HG02852 (cell line): ENCODE data around the gene FBXL17.

Experiments
- ATAC-seq: cut with Tn5 transposase; IDR thresholded peaks from one replicate; pipeline ENCODE4 v1.9.1; 2021; ENCODE audit warnings: mild to moderate bottlenecking, moderate library complexity; ENCODE audit not compliant: unreplicated experiment

Gene FBXL17

GRCh38 chr5:108255468-108255867, 126.4 kb downstream of the FBXL17 start:
- no peak for ATAC-seq

- no peak for ATAC-seq
Measured at GRCh38 chr5:108251350-108251749, 130.5 kb downstream of the FBXL17 start.

GRCh38 chr5:108249785-108250426, 132.0 kb downstream of the FBXL17 start:
- no peak for ATAC-seq

- ATAC-seq, result no peak
Measured at GRCh38 chr5:108249095-108249784, 132.7 kb downstream of the FBXL17 start.

GRCh38 chr5:108238936-108239887, 142.7 kb downstream of the FBXL17 start:
- ATAC-seq, result no peak

GRCh38 chr5:108238461-108238860, 143.4 kb downstream of the FBXL17 start:
- no peak for ATAC-seq

GRCh38 chr5:108233617-108234155, 148.2 kb downstream of the FBXL17 start:
- ATAC-seq, result no peak

GRCh38 chr5:108232805-108233204, 149.1 kb downstream of the FBXL17 start:
- no peak for ATAC-seq

GRCh38 chr5:108222011-108222410, 159.9 kb downstream of the FBXL17 start:
- ATAC-seq, result no peak

- no peak for ATAC-seq
Measured at GRCh38 chr5:108220834-108221233, 161.1 kb downstream of the FBXL17 start.

GRCh38 chr5:108216890-108217289, 165.0 kb downstream of the FBXL17 start:
- no peak for ATAC-seq

- ATAC-seq, result no peak
Measured at GRCh38 chr5:108214857-108215256, 167.0 kb downstream of the FBXL17 start.

- no peak for ATAC-seq
Measured at GRCh38 chr5:108212775-108213346, 169.0 kb downstream of the FBXL17 start.

- ATAC-seq, result no peak
Measured at GRCh38 chr5:108206707-108207106, 175.2 kb downstream of the FBXL17 start.

- no peak for ATAC-seq
Measured at GRCh38 chr5:108201721-108202120, 180.2 kb downstream of the FBXL17 start.

- no peak for ATAC-seq
Measured at GRCh38 chr5:108196276-108196675, 185.6 kb downstream of the FBXL17 start.

- no peak for ATAC-seq
Measured at GRCh38 chr5:108193021-108193795, 188.7 kb downstream of the FBXL17 start.

- ATAC-seq, result no peak
Measured at GRCh38 chr5:108184940-108185339, 197.0 kb downstream of the FBXL17 start.

GRCh38 chr5:108181975-108182374, 199.9 kb downstream of the FBXL17 start:
- no peak for ATAC-seq

- no peak for ATAC-seq
Measured at GRCh38 chr5:108174286-108174685, 207.6 kb downstream of the FBXL17 start.
